Lung (tissue), 12 donors: ENCODE data around the gene SYNPO2. TPM values are rescaled to one million over a fixed set of nuclear protein-coding genes. Genes with fewer than 3 reads are reported as not detected.

Source experiments
- ATAC-seq: fragments of 200-7000 bp; cut with Tn5 transposase; one replicate; pipeline ENCODE4 v1.9.1; 2020; ENCODE audit warnings: moderate number of reproducible peaks; ENCODE audit not compliant: insufficient read depth, low FRiP score
- DNase-seq, 3 donors: peaks; one replicate each; pipeline ENCODE4 v3.0.0-alpha.2; 2013 to 2017
- H3K27ac ChIP-seq, 2 donors: one replicate each; pipeline ENCODE4 v1.5.1; 2013; ENCODE audit warnings: mild to moderate bottlenecking in 2 of 2, moderate library complexity in 2 of 2, control low read depth in 1 of 2, inconsistent platforms in 1 of 2, low read depth in 1 of 2, low read length in 1 of 2
- H3K27me3 ChIP-seq, 3 donors: one replicate each; pipeline ENCODE4 v1.5.1; 2013; ENCODE audit warnings: low read length in 2 of 3; ENCODE audit not compliant: control insufficient read depth in 3 of 3, insufficient read depth in 3 of 3
- H3K36me3 ChIP-seq, 4 donors: one replicate each; pipeline ENCODE4 v1.5.1; 2013; ENCODE audit warnings: low read length in 4 of 4, mild to moderate bottlenecking in 1 of 4, moderate library complexity in 1 of 4; ENCODE audit not compliant: control insufficient read depth in 4 of 4, insufficient read depth in 4 of 4
- H3K4me1 ChIP-seq, 5 donors: one replicate each; pipeline ENCODE4 v1.5.1; 2013; ENCODE audit warnings: low read length in 5 of 5, mild to moderate bottlenecking in 2 of 5, moderate library complexity in 1 of 5; ENCODE audit not compliant: control insufficient read depth in 5 of 5, insufficient read depth in 5 of 5
- H3K4me3 ChIP-seq: one replicate; pipeline ENCODE4 v1.5.1; 2013; ENCODE audit warnings: mild to moderate bottlenecking, control low read depth, moderate library complexity
- H3K9ac ChIP-seq, 2 donors: one replicate each; pipeline ENCODE4 v1.5.1; 2013; ENCODE audit warnings: low read length in 2 of 2, control low read depth in 1 of 2; ENCODE audit not compliant: insufficient read depth in 1 of 2
- H3K9me3 ChIP-seq, 4 donors: one replicate each; pipeline ENCODE4 v1.5.1; 2013; ENCODE audit warnings: low read length in 3 of 4, mild to moderate bottlenecking in 1 of 4, moderate library complexity in 1 of 4; ENCODE audit not compliant: control insufficient read depth in 4 of 4, insufficient read depth in 3 of 4
- WGBS, 2 donors: extraction: QIAGEN DNeasy Blood & Tissue Kit; methylation state at CpG; one replicate each; pipeline ENCODE4 v1.1.7; 2013; 5-methylcytosine and 5-hydroxymethylcytosine counted together
- polyA plus RNA-seq, 2 donors: library from polyadenylated mRNA; stranded (reverse); fragments of 200-250 nt; gene quantifications; one replicate each; pipeline ENCODE4 v1.2.1, GENCODE V29; 2013
- total RNA-seq, 2 donors: library from RNA; depleted of rRNA in 1 of 2; stranded (reverse); fragments of >200 nt in 1 of 2; gene quantifications; one replicate each; pipeline ENCODE4 v1.2.1, GENCODE V29; 2014 to 2021
- TF ChIP-seq, protein P1 (sequence below): IDR thresholded peaks from 2 replicates; pipeline ENCODE4 v1.5.1; 2012; ENCODE audit warnings: mild to moderate bottlenecking; ENCODE audit errors: control extremely low read depth, extremely low read depth
- donor health status: control.
- donor health status: control.
- donor health status: Bipolar disorder and iron deficiency.
- donor health status: healthy.
- donor health status: DM: yes; HTN: yes; CAD: no.

The SYNPO2 gene
- total and polyA plus RNA-seq, 4 donors = 3.5 to 27.6 (median 10.1) TPM

DNA sequence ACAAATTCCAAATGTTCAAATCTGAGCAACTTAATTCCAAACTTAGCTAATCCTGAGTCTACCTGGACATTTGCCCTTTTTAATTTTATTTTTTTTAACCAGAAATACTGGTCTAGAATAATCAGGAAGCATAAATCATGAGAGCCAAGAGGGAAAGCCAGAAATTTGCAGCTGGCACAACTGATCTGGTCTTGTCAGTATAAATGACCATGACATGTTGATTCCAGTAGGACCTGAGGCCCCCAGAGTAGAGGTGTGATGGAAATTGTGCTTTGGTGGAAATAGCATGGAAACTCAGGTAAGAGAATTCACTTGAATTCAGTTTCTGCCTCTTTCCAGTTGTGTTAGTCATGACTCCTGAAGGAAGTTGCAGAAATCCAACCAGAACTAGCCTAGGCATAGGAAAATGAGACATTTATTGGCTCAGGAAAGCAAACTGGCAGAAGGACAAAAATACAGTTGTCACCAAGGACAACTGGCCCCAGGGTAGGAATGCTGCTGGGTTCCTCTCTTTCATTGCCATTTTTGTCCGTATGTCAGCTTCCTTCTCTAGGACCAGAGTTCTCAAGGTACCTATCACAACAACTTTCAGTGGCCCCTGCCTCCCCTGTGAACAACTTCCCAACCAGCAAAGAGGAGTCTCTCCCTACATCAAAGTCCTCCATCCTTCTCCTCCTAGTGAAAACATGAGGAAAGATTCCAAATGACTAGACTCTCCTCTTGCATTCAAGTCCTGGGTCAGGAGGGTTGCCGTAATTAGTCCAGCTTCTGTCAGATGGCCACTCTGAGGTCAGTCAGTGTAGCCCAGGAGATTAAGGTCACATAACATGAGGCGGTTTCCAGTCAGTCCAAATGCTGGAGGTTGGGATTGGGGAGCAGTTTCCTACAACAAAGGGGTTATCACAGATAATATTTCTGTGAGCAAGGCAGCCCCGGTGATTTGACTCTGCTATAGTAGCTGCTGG, 217.7 kb downstream of the SYNPO2 start:
- TF ChIP-seq, protein P1, sequence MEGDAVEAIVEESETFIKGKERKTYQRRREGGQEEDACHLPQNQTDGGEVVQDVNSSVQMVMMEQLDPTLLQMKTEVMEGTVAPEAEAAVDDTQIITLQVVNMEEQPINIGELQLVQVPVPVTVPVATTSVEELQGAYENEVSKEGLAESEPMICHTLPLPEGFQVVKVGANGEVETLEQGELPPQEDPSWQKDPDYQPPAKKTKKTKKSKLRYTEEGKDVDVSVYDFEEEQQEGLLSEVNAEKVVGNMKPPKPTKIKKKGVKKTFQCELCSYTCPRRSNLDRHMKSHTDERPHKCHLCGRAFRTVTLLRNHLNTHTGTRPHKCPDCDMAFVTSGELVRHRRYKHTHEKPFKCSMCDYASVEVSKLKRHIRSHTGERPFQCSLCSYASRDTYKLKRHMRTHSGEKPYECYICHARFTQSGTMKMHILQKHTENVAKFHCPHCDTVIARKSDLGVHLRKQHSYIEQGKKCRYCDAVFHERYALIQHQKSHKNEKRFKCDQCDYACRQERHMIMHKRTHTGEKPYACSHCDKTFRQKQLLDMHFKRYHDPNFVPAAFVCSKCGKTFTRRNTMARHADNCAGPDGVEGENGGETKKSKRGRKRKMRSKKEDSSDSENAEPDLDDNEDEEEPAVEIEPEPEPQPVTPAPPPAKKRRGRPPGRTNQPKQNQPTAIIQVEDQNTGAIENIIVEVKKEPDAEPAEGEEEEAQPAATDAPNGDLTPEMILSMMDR = no peak
- WGBS, 2 donors = 69 to 71% methylated on average over 4 of the region's 4 CpGs
- H3K4me1 ChIP-seq = peaks cover 0 to 11% (median 0%) of the 10 kb centered on the region in 5 donors
- no peak overlapping the region for H3K9ac ChIP-seq
- H3K27ac ChIP-seq = peak overlapping the region in 1 of 2 donors; percentile 62
- no peaks in the 10 kb centered on the region for H3K27me3 ChIP-seq
- ATAC-seq (no peak), DNase-seq (no peak)
- no peaks in the 10 kb centered on the region for H3K9me3 ChIP-seq
- H3K4me3 ChIP-seq = no peak overlapping the region
- no peaks in the 10 kb centered on the region for H3K36me3 ChIP-seq

DNA sequence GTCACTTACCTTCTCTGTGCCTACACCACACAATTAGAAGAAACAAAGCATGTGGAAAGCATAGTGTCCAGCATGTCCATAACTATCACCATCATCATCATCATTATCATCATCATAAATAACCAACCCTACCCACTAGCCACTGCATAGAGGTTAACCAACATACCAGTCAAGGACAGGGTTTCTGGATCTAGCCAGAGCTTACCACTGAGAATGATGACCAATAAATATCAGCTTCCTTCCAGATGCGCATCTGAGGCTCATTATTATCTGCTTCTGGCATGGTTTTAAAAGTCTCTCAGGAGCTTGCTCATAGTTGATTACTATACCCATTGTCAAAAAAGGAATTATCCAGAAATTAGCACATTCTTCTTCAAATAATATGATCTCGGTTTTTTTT, 221.5 kb downstream of the SYNPO2 start:
- no peak for DNase-seq
- H3K9ac ChIP-seq = no peak overlapping the region
- TF ChIP-seq, protein P1 = no peak
- WGBS, 2 donors = 95 to 96% methylated on average over 2 of the region's 2 CpGs
- H3K9me3 ChIP-seq = no peaks in the 10 kb centered on the region
- H3K27me3 ChIP-seq = no peaks in the 10 kb centered on the region
- H3K4me1 ChIP-seq = peaks cover 0 to 9% (median 0%) of the 10 kb centered on the region in 5 donors
- H3K36me3 ChIP-seq = no peaks in the 10 kb centered on the region
- no peak overlapping the region for H3K27ac ChIP-seq
- no peak for ATAC-seq
- H3K4me3 ChIP-seq = no peak overlapping the region

Other genes with a start within 250 kb of the SYNPO2 start
- 10 to 100 TPM; 31.5 to 39.4 TPM for gene METTL14, start 203.5 kb upstream of the SYNPO2 start, total RNA-seq
- gene METTL14, start 203.5 kb upstream of the SYNPO2 start, polyA plus RNA-seq = 1 to 10 TPM; 5.5 to 8.3 TPM
- gene SEC24D, start 52.7 kb upstream of the SYNPO2 start, total RNA-seq = 10 to 100 TPM; 62.8 to 77.2 TPM
- 10 to 100 TPM; 11.4 to 41.2 TPM for gene SEC24D, start 52.7 kb upstream of the SYNPO2 start, polyA plus RNA-seq
- gene MYOZ2, start 247.0 kb downstream of the SYNPO2 start, total RNA-seq = under 1 TPM; 0.09 to 0.63 TPM
- gene MYOZ2, start 247.0 kb downstream of the SYNPO2 start, polyA plus RNA-seq = under 1 TPM; 0.09 to 0.20 TPM